Stimulated activated CD8-positive, alpha-beta memory T cell treated with anti-CD3 and anti-CD28 coated beads, Interleukin-4, amount 100 ng/mL, for 4 hours (primary cell): ENCODE data around the gene TOPBP1.
"Not testable (repeated sequence)": the region's sequence is repeated elsewhere in the genome, so short reads cannot be mapped to it uniquely, and the experiment has no call there.

Experiments used
- DNase-seq, 2 donors: peaks; one replicate each; pipeline ENCODE4 v3.0.0-alpha.2; 2020; ENCODE audit warnings: low read depth in 2 of 2, low spot score in 1 of 2

The TOPBP1 gene

DNA sequence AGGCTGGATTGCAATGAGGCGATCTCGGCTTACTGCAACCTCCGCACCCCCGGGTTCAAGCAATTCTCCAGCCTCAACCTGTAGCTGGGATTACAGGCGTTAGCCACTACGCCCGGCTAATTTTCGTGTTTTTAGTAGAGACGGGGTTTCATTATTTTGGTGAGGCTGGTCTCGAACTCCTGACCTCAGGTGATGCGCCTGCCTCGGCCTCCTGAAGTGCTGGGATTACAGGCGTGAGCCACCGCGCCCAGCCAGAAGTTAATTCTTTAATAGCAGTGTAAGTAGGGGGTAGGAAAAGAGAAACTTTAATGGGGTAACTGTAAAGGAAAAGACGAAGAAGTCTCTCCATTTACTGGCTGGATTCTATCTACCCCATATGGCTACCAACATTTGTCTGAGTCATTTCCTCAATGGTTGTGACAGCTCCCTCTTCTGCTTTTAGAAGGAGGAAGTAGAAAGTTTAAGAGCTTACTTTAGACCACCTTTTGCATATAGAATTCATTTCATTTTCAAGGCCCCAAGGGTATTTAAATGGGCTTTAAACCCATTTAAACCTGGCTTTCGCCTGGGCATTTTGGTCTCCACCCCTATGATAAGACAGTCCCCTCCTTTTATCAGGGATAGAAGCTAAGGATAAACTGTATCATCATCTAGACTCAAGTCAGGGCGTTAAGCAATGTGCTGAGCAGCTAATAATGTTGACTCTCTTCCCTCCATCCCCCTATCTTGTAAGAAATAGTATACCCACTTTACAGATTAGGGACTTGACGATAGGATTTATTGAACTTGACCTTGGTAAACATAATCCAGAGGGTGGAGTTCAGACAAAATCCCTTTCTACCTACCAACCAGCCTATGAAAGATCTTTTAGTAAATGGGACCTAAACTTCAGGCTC lies 89.3 kb downstream of the TOPBP1 start:
- DNase-seq = no peak

DNA sequence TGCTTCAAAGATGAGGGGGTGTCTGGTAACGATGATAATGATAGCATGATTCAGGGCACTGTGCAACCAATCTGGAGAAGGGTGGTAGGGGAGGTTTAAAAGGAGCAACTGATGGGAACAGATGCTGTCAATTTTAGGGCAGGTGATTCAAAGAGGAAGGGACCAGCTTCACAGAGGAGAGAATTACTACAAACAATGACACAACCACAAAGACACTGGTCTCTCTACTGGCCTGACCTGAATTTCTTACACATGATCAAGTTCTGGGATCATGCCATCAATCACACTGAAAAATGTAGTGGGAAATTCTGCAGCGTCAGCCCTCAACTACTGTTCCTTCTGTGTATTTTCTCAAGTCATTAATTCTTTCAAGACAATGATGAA lies 90.8 kb downstream of the TOPBP1 start:
- no peak for DNase-seq

DNA sequence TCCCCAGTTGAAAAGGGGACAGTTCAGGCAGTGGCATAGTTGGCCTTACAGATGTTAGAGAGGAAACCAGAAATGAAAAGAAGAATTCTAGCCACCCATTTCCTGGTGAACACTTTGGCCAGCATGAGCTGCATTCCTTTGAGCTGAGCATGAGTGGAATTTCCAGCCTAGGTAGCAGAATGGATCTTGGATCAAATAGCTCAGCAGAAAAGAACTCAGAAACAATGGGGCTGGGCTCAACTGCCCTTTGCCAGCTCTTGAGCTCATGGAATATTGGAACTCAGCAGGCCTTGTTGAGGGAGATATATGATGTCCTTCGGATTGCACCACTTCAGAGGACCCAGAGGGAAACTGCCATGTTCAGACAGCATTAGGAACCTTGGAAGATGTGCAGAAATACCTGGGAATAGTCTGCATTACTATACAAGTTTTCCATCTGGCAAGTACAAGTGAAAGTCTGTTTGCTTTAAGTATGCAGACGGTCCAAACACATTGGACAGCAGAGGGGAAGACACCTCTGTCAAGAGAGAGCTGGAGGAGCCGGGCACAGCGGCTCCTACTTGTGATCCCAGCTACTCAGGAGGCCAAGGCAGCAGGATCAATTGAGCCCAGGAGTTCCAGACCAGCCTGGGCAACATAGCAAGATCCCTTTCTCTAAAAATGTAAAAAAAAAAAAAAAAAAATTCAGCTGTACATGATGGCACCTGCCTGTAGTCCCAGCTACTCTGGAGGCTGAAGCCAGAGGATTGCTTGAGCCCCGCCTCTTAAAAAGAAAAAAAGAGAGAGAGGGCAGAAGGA lies 91.4 kb downstream of the TOPBP1 start:
- no peak for DNase-seq

DNA sequence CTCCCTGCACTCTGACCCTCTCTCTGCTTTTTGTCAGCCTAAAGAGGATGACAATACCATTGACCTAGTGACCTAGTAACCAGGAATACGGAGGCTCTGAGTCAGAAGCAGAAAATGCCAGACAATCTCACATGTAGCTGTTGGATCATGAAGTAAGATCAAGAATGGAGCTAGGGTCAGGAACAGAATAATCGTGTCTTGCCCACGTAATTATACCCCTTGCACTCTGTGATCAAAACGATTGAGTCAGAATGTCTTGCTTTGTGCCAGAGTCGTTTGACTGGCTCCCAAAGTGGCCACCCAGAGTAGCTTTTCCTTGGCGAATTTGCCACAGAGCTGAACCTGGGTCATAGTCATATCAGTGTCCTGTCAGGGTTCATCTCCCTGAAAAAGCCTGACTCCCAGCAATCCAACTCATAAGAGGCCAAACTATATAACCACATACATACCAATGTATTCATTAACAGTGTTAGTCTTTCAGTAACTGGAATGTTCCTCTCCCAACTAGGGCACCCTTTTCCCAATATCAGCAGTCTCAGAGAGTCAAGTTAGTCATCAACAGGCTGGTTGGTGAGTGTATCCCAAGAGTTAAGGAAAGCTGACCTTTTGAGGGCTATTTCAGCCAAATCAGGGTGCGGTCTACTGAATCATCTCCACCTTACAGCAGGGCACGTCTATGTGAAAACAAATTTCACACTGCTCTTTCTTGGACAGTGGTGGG lies 93.3 kb downstream of the TOPBP1 start:
- no peak for DNase-seq

DNA sequence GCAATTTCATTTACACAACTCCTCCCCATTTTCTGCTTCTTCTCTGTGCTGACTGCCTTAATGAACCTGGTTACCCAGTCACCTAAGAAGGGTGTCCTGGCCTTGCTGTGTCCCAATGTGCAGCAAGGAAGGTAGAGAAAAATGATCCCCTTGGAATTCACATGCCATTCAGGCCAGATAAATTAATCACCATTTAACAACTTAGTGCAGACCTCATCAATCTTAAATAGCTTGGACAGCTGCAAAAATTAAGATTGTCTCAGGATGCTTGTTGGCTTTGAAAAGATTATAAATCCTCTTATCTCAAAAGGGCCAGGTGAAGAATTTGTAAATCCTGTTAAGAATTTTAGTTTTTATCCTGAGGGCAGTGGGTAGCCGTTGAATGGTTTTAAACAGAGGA lies 97.9 kb downstream of the TOPBP1 start:
- no peak for DNase-seq

DNA sequence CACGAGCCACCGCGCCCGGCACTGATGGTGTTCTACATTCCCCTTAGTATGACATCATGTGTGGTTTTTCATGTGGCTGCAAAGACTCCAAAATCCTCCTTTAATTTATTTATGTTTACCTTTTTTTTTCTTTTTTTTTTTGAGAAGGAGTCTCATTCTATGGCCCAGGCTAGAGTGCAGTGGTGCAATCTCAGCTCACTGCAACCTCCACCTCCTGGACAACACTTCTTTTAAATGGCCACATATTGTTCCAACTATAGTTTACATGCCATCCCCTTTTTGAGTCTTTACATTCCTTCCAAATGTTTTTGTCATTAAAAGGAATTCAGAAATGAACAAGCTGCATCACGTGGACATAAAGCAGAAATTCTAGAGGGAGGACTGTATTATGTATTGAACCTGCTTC lies 98.6 kb downstream of the TOPBP1 start:
- DNase-seq = no peak

DNA sequence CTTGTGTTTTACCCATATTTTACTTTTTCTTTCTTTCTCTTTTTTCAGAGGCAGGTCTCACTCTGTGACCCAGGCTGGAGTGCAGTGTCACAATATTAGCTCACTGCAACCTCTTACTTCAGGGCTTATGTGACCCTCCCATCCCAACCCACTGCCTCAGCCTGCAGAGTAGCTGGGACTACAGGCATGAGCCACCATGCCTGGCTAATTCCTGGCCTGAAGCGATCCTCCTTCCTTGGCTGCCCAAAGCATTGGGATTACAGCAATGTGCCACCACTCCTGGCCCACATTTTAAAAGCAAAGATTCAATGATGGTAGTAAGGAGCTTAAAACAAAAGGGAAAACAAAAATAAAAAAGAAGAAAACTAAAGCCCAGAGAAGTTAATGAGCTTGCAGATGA lies 99.4 kb downstream of the TOPBP1 start:
- no peak for DNase-seq

DNA sequence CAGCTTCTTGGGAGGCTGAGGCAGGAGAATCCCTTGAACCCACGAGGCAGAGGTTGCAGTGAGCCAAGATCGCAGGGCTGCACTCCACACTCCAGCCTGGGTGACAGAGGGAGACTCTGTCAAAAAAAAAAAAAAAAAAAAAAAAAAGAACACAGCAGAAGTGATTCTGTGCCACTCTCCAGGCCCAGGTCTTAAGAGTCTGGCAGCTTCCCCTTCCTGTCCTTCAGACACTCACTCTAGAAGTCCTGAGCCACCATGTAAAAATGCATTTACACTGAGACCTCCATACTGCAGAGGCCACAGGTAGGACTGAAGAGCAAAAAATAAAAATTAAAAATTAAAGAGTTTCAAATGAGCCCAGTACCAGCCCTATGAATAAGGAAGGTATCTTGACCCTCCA lies 100.1 kb downstream of the TOPBP1 start:
- no peak for DNase-seq

DNA sequence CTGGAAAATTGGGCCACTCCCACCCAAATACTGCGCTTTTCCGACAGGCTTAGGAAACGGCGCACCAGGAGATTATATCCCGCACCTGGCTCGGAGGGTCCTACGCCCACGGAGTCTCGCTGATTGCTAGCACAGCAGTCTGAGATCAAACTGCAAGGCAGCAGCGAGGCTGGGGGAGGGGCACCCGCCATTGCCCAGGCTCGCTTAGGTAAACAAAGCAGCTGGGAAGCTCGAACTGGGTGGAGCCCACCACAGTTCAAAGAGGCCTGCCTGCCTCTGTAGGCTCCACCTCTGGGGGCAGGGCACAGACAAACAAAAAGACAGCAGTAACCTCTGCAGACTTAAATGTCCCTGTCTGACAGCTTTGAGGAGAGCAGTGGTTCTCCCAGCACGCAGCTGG lies 110.2 kb downstream of the TOPBP1 start:
- DNase-seq = not testable (repeated sequence)
